Tibial nerve (tissue), 4 donors: Measurements from ENCODE around the gene PTPRM. TPM values are rescaled to one million over a fixed set of nuclear protein-coding genes. Genes with fewer than 3 reads are reported as not detected.

Experiments used
- DNase-seq, 2 donors: peaks; one replicate each; pipeline ENCODE4 v3.0.0-alpha.2; 2019; ENCODE audit warnings: low spot score in 2 of 2
- H3K27ac ChIP-seq, 4 donors: fragments of 200-600 bp; sonication (generic) in 3 of 4; one replicate each; pipeline ENCODE4 v1.5.1; 2017 to 2019; ENCODE audit warnings: mild to moderate bottlenecking in 1 of 4
- H3K27me3 ChIP-seq, 2 donors: fragments of 200-600 bp; sonication (generic) in 1 of 2; one replicate each; pipeline versions ENCODE4 v1.5.1 to v1.6.0; 2017 to 2019
- H3K36me3 ChIP-seq, 3 donors: fragments of 200-600 bp; sonication (generic); one replicate each; pipeline ENCODE4 v1.5.1; 2018 to 2019
- H3K4me1 ChIP-seq, 4 donors: fragments of 200-600 bp; sonication (generic) in 3 of 4; one replicate each; pipeline ENCODE4 v1.5.1; 2017 to 2019
- H3K4me3 ChIP-seq, 4 donors: fragments of 200-600 bp; sonication (generic) in 3 of 4; one replicate each; pipeline ENCODE4 v1.5.1; 2017 to 2019; ENCODE audit warnings: mild to moderate bottlenecking in 1 of 4, moderate library complexity in 1 of 4
- H3K9me3 ChIP-seq, 4 donors: fragments of 200-600 bp; sonication (generic) in 3 of 4; one replicate each; pipeline ENCODE4 v1.5.1; 2017 to 2019
- CTCF ChIP-seq, 5 experiments: fragments of 200-600 bp in 3 of 5; fragments of 450-650 bp in 2 of 5; sonication (generic) in 3 of 5; IDR thresholded peaks; one replicate each; pipeline ENCODE4 v1.5.1; 2016 to 2019; ENCODE audit warnings: antibody characterized with exemption in 5 of 5, mild to moderate bottlenecking in 3 of 5, moderate library complexity in 2 of 5
- EP300 ChIP-seq, 2 donors: sonication (generic); formaldehyde crosslinking; IDR thresholded peaks; one replicate each; pipeline ENCODE4 v1.6.1; 2017; ENCODE audit warnings: antibody characterized with exemption in 2 of 2, mild to moderate bottlenecking in 1 of 2
- POLR2A ChIP-seq, 2 donors: fragments of 450-650 bp; IDR thresholded peaks; one replicate each; pipeline ENCODE4 v1.6.1; 2017; ENCODE audit warnings: antibody characterized with exemption in 2 of 2, mild to moderate bottlenecking in 2 of 2, moderate library complexity in 2 of 2
- WGBS, 2 donors: methylation state at CpG; one replicate each; pipeline ENCODE4 v1.1.5; 2018; 5-methylcytosine and 5-hydroxymethylcytosine counted together
- total RNA-seq, 4 donors: library from RNA; depleted of rRNA; stranded (reverse); fragments of >200 nt; gene quantifications; one replicate each; pipeline ENCODE4 v1.1.0, GENCODE V29; 2016

Gene PTPRM
- total RNA-seq, 4 donors from 2014 or later, result 62.2 to 92.4 (median 80.7) TPM

GRCh38 chr18:8287196-8287885 is 720.2 kb downstream of the PTPRM start:
- H3K4me3 ChIP-seq, result no peak overlapping the region
- peaks cover 0 to 3% (median 0%) of the 10 kb centered on the region in 4 donors for H3K4me1 ChIP-seq
- WGBS, 2 donors, result 94 to 98% methylated on average over 2 of the region's 2 CpGs
- H3K27ac ChIP-seq, result no peak overlapping the region
- no peak for DNase-seq
- no peaks in the 10 kb centered on the region for H3K36me3 ChIP-seq
- no peaks in the 10 kb centered on the region for H3K9me3 ChIP-seq
- TF ChIP-seq CTCF (IDR thresholded peaks at IDR 0.05), result no peak
- TF ChIP-seq POLR2A (IDR thresholded peaks at IDR 0.05), result no peak
- TF ChIP-seq EP300 (IDR thresholded peaks at IDR 0.05), result no peak
- H3K27me3 ChIP-seq, result no peaks in the 10 kb centered on the region

GRCh38 chr18:8288472-8289195 is 721.5 kb downstream of the PTPRM start:
- Histone ChIP-seq H3K27me3 (no peaks in the 10 kb centered on the region), H3K27ac (no peak overlapping the region)

GRCh38 chr18:8290435-8290834 is 723.3 kb downstream of the PTPRM start:
- Histone ChIP-seq H3K4me1 (peaks cover 0 to 10% (median 2%) of the 10 kb centered on the region in 4 donors), H3K9me3 (no peaks in the 10 kb centered on the region), H3K36me3 (no peaks in the 10 kb centered on the region), H3K4me3 (no peak overlapping the region), H3K27me3 (no peaks in the 10 kb centered on the region), H3K27ac (no peak overlapping the region)
- no peak for TF ChIP-seq POLR2A (IDR thresholded peaks at IDR 0.05)
- TF ChIP-seq CTCF (IDR thresholded peaks at IDR 0.05), result no peak
- TF ChIP-seq EP300 (IDR thresholded peaks at IDR 0.05), result no peak
- 69 to 76% methylated on average over 3 of the region's 3 CpGs for WGBS, 2 donors
- no peak for DNase-seq

More at GRCh38 chr18:8288472-8289195, 721.5 kb downstream of the PTPRM start:
- no peak for DNase-seq
- Histone ChIP-seq H3K36me3 (no peaks in the 10 kb centered on the region), H3K9me3 (no peaks in the 10 kb centered on the region), H3K4me3 (no peak overlapping the region), H3K4me1 (peaks cover 0 to 13% (median 1%) of the 10 kb centered on the region in 4 donors)
- TF ChIP-seq POLR2A (IDR thresholded peaks at IDR 0.05), result no peak
- TF ChIP-seq EP300 (IDR thresholded peaks at IDR 0.05), result no peak
- 91 to 93% methylated on average over 8 of the region's 8 CpGs for WGBS, 2 donors

GRCh38 chr18:8290913-8291312 is 723.8 kb downstream of the PTPRM start:
- no peaks in the 10 kb centered on the region for H3K36me3 ChIP-seq
- no peak overlapping the region for H3K4me3 ChIP-seq
- 73 to 91% methylated on average over 1 of the region's 1 CpG for WGBS, 2 donors
- DNase-seq, result no peak
- H3K27ac ChIP-seq, result no peak overlapping the region
- TF ChIP-seq CTCF (IDR thresholded peaks at IDR 0.05) (no peak), POLR2A (IDR thresholded peaks at IDR 0.05) (no peak)
- H3K9me3 ChIP-seq, result no peaks in the 10 kb centered on the region
- no peaks in the 10 kb centered on the region for H3K27me3 ChIP-seq
- H3K4me1 ChIP-seq, result peaks cover 0 to 10% (median 2%) of the 10 kb centered on the region in 4 donors

- Histone ChIP-seq H3K27me3 (no peaks in the 10 kb centered on the region), H3K4me1 (peaks cover 0 to 10% (median 2%) of the 10 kb centered on the region in 4 donors), H3K36me3 (peaks cover 0 to 16% (median 0%) of the 10 kb centered on the region in 3 donors), H3K27ac (no peak overlapping the region), H3K4me3 (no peak overlapping the region), H3K9me3 (no peaks in the 10 kb centered on the region)
- no peak for DNase-seq
- TF ChIP-seq POLR2A (IDR thresholded peaks at IDR 0.05) (no peak), EP300 (IDR thresholded peaks at IDR 0.05) (no peak), CTCF (IDR thresholded peaks at IDR 0.05) (no peak)
- WGBS, 2 donors, result 38 to 39% methylated on average over 2 of the region's 2 CpGs
Observed at GRCh38 chr18:8293184-8293583, 726.1 kb downstream of the PTPRM start.
